Nephron (organoid): Measurements from ENCODE around the gene POR.
A peak's percentile ranks its signal among the peaks of the same experiment; 100 is the strongest.

Experiments
- H3K27ac Mint-ChIP-seq, 3 experiments: 2 replicates each; pipeline ENCODE4 v1.8.0; 2020; ENCODE audit warnings: mixed read lengths in 3 of 3, mild to moderate bottlenecking in 2 of 3, moderate library complexity in 1 of 3
- H3K27me3 Mint-ChIP-seq: 2 replicates; pipeline ENCODE4 v1.8.0; 2021; ENCODE audit warnings: low read depth, mild to moderate bottlenecking, moderate library complexity, mixed read lengths
- H3K36me3 Mint-ChIP-seq: 2 replicates; pipeline ENCODE4 v1.8.0; 2020; ENCODE audit warnings: low read depth, mixed read lengths
- H3K4me1 Mint-ChIP-seq: 2 replicates; pipeline ENCODE4 v1.8.0; 2020; ENCODE audit warnings: mixed read lengths
- H3K4me3 Mint-ChIP-seq, 3 experiments: 2 replicates each; pipeline ENCODE4 v1.8.0; 2020; ENCODE audit warnings: mild to moderate bottlenecking in 3 of 3, mixed read lengths in 3 of 3, moderate library complexity in 2 of 3
- H3K9me3 Mint-ChIP-seq: 2 replicates; pipeline ENCODE4 v1.8.0; 2020; ENCODE audit warnings: mixed read lengths
- TF ChIP-seq, protein P1 (sequence below), 3 experiments: fragments of 200-600 bp; sonication (generic); IDR thresholded peaks; one replicate each; pipeline ENCODE4 v1.5.0; 2021; ENCODE audit warnings: antibody characterized with exemption in 3 of 3; ENCODE audit not compliant: unreplicated experiment in 3 of 3

POR gene

GRCh38 chr7:75957021-75957736 is 42.2 kb downstream of the POR start:
- H3K4me1 Mint-ChIP-seq = peaks cover 18% of the 10 kb centered on the region
- no peaks in the 10 kb centered on the region for H3K9me3 Mint-ChIP-seq
- H3K36me3 Mint-ChIP-seq = peaks cover 34% of the 10 kb centered on the region
- no peaks in the 10 kb centered on the region for H3K27me3 Mint-ChIP-seq
- no peak overlapping the region for H3K4me3 Mint-ChIP-seq
- peak overlapping the region in 2 of 3 experiments; percentile 73 to 85 for H3K27ac Mint-ChIP-seq
- TF ChIP-seq, protein P1, sequence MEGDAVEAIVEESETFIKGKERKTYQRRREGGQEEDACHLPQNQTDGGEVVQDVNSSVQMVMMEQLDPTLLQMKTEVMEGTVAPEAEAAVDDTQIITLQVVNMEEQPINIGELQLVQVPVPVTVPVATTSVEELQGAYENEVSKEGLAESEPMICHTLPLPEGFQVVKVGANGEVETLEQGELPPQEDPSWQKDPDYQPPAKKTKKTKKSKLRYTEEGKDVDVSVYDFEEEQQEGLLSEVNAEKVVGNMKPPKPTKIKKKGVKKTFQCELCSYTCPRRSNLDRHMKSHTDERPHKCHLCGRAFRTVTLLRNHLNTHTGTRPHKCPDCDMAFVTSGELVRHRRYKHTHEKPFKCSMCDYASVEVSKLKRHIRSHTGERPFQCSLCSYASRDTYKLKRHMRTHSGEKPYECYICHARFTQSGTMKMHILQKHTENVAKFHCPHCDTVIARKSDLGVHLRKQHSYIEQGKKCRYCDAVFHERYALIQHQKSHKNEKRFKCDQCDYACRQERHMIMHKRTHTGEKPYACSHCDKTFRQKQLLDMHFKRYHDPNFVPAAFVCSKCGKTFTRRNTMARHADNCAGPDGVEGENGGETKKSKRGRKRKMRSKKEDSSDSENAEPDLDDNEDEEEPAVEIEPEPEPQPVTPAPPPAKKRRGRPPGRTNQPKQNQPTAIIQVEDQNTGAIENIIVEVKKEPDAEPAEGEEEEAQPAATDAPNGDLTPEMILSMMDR (IDR thresholded peaks at IDR 0.05; ENCODE audit: unreplicated experiment in 3 of 3) = no peak

DNA sequence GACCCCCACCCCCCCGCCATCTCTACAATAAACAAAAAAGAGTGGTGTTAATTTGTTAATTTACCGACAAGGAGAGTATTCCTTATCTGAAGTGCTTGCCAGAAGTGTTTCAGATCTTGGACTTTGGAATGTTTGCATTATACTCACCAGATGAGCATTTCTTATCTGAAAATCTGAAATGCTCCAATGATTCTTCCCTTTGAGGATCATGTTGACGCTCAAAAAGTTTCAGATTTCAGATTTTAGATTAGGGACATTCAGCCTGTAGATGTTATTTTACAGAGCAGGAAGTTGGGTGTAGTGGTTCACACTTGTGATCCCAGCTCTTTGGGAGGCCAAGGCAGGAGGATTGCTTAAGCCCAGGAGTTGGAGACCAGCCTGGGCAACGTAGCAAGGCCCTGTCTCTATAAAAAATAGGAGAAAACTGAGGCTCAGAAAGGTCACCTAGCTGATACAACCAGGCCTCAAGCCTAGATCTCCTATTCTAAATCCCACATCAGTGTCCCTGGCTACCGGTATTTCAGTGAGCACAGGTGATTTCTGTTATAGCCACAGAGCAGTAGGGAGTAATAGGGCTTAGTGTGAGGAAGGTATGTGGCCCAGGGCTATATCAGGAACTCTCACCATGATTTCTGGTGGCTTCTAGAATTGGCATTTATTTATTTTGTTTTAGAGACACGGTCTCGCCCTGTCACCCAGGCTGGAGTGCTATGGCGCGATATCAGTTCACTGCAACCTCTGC is 44.0 kb downstream of the POR start:
- Mint-ChIP-seq H3K27ac (no peak overlapping the region), H3K4me1 (peaks cover 30% of the 10 kb centered on the region), H3K27me3 (peaks cover 3% of the 10 kb centered on the region), H3K4me3 (no peak overlapping the region), H3K9me3 (no peaks in the 10 kb centered on the region), H3K36me3 (peaks cover 31% of the 10 kb centered on the region)
- TF ChIP-seq, protein P1 (IDR thresholded peaks at IDR 0.05; ENCODE audit: unreplicated experiment in 3 of 3) = no peak

GRCh38 chr7:75960372-75960771 is 45.4 kb downstream of the POR start:
- no peak overlapping the region for H3K27ac Mint-ChIP-seq
- H3K9me3 Mint-ChIP-seq = no peaks in the 10 kb centered on the region
- no peak overlapping the region for H3K4me3 Mint-ChIP-seq
- TF ChIP-seq, protein P1 (IDR thresholded peaks at IDR 0.05; ENCODE audit: unreplicated experiment in 3 of 3) = no peak
- peaks cover 3% of the 10 kb centered on the region for H3K27me3 Mint-ChIP-seq
- H3K4me1 Mint-ChIP-seq = peaks cover 35% of the 10 kb centered on the region
- peaks cover 28% of the 10 kb centered on the region for H3K36me3 Mint-ChIP-seq

DNA sequence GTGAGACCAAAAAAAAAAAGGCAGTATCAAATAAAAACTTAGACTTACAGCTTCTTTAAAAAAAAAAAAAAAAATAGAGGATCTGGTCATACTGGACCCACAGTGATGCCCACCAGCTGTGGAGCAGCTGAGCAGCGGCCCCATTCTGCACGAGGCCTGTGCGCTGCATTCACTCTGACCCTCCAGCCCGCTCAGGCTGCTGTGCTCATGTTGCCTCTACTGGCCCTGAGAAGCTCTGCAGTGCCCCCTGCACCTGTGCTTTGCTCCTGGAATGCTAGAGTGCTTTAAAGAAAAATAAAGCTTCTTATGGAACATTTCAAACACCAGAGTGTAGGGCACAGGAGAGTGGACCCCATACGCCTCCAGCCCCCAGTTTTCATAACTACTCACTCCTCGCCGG is 46.3 kb downstream of the POR start:
- peaks cover 22% of the 10 kb centered on the region for H3K36me3 Mint-ChIP-seq
- H3K4me1 Mint-ChIP-seq = peaks cover 43% of the 10 kb centered on the region
- H3K27ac Mint-ChIP-seq = peak overlapping the region; percentile 33 to 77 (median 74)
- no peak overlapping the region for H3K4me3 Mint-ChIP-seq
- TF ChIP-seq, protein P1 (IDR thresholded peaks at IDR 0.05; ENCODE audit: unreplicated experiment in 3 of 3) = peak in 1 of 3 experiments; percentile 22
- H3K9me3 Mint-ChIP-seq = no peaks in the 10 kb centered on the region
- peaks cover 3% of the 10 kb centered on the region for H3K27me3 Mint-ChIP-seq

DNA sequence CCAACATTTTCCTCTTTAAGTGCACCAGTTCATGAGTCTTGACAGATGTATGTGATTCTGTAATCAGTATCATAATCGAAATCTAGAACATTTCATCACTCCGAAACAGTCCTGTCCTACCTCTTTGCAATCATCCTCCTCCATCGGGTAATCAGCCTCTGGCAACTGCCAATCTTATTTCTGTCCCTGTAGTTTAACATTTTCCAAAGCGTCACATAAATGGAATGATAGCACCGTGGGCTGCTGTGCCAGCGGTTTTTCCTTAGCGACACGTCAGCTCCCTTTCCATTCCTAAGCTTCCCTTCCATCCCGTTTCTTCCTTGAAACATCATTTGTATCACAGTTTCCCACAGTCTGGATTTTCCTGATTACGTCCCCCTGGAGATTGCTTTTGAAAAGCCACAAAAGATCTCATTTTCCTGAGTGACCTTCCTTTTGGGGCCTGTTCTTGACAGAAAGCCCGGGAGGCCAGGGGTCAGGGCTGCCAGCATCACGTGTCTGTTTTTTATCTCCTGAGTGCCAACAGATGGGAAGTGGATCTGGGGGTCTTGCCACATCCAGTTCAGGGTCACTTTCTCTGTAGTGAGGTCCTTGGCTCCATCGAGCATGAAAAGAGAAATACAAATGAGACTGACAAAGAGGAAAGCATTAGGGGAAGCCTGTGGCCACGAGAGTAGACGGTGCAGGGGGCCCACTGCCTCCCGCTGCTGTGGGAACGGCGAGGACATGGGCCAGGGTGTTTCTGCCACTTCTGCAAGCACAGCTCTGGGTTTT is 47.8 kb downstream of the POR start:
- H3K4me1 Mint-ChIP-seq = peaks cover 50% of the 10 kb centered on the region

More for the DNA sequence above, 47.8 kb downstream of the POR start:
- H3K27ac Mint-ChIP-seq = peak overlapping the region; percentile 39 to 78 (median 78)
- H3K9me3 Mint-ChIP-seq = no peaks in the 10 kb centered on the region
- no peak overlapping the region for H3K4me3 Mint-ChIP-seq
- H3K27me3 Mint-ChIP-seq = peaks cover 3% of the 10 kb centered on the region
- TF ChIP-seq, protein P1 (IDR thresholded peaks at IDR 0.05; ENCODE audit: unreplicated experiment in 3 of 3) = no peak
- H3K36me3 Mint-ChIP-seq = peaks cover 26% of the 10 kb centered on the region
